CD14-positive monocyte (primary cell): ENCODE measurements around the gene CSRP1. TPM values are rescaled to one million over a fixed set of nuclear protein-coding genes. Genes with fewer than 3 reads are reported as not detected.

Experiments used
- DNase-seq, 3 donors: peaks; one replicate each; pipeline ENCODE4 v3.0.0-alpha.2; 2011 to 2022
- H2AFZ ChIP-seq: 2 replicates; pipeline ENCODE4 v1.6.0; 2012; ENCODE audit warnings: mild to moderate bottlenecking, low read depth, low read length, inconsistent platforms; ENCODE audit not compliant: insufficient read depth, poor library complexity, severe bottlenecking
- H3K27ac ChIP-seq, 2 donors: 1 replicate in 1 of 2; 2 replicates in 1 of 2; pipeline ENCODE4 v1.5.1; 2012 to 2013; ENCODE audit warnings: low read length in 2 of 2, control low read depth in 1 of 2, inconsistent platforms in 1 of 2, low read depth in 1 of 2, mild to moderate bottlenecking in 1 of 2
- H3K27me3 ChIP-seq, 2 donors: one replicate each; pipeline versions ENCODE4 v1.6.0 to v1.6.1; 2011 to 2013; ENCODE audit warnings: low read length in 2 of 2; ENCODE audit not compliant: control insufficient read depth in 2 of 2, insufficient read depth in 2 of 2
- H3K36me3 ChIP-seq, 2 donors: replicated peaks in 1 of 2; 1 replicate in 1 of 2; 2 replicates in 1 of 2; pipeline versions ENCODE4 v1.5.1 to v1.6.1; 2012 to 2013; ENCODE audit warnings: low read length in 2 of 2, control low read depth in 1 of 2, inconsistent platforms in 1 of 2, mild to moderate bottlenecking in 1 of 2; ENCODE audit not compliant: insufficient read depth in 2 of 2, control insufficient read depth in 1 of 2
- H3K4me1 ChIP-seq, 2 donors: 1 replicate in 1 of 2; 2 replicates in 1 of 2; pipeline versions ENCODE4 v1.5.1 to v1.6.1; 2012 to 2013; ENCODE audit warnings: low read length in 2 of 2, control low read depth in 1 of 2, inconsistent platforms in 1 of 2, mild to moderate bottlenecking in 1 of 2, moderate library complexity in 1 of 2; ENCODE audit not compliant: insufficient read depth in 2 of 2, control insufficient read depth in 1 of 2
- H3K4me2 ChIP-seq: replicated peaks from 2 replicates; pipeline ENCODE3; 2012; ENCODE audit warnings: low read length, moderate library complexity, mild to moderate bottlenecking; ENCODE audit not compliant: poor library complexity, severe bottlenecking; ENCODE audit errors: extremely low read depth
- H3K4me3 ChIP-seq, 3 experiments: fragments of 200-600 bp in 1 of 3; sonication (generic) in 1 of 3; replicated peaks in 1 of 3; 1 replicate in 2 of 3; 2 replicates in 1 of 3; pipeline ENCODE4 v1.5.1; 2011 to 2013; ENCODE audit warnings: low read length in 3 of 3, mild to moderate bottlenecking in 3 of 3, control low read depth in 2 of 3, low read depth in 2 of 3, inconsistent platforms in 1 of 3, moderate library complexity in 1 of 3
- H3K79me2 ChIP-seq: 2 replicates; pipeline ENCODE4 v1.6.0; 2012; ENCODE audit warnings: mild to moderate bottlenecking, control low read depth, inconsistent platforms, low read length, moderate library complexity; ENCODE audit not compliant: insufficient read depth
- H3K9ac ChIP-seq: 2 replicates; pipeline ENCODE4 v1.6.0; 2017; ENCODE audit warnings: low read length, mild to moderate bottlenecking; ENCODE audit not compliant: insufficient read depth, poor library complexity, severe bottlenecking
- H3K9me3 ChIP-seq, 2 donors: replicated peaks in 1 of 2; 1 replicate in 1 of 2; 2 replicates in 1 of 2; pipeline versions ENCODE4 v1.5.1 to v1.6.1; 2012 to 2013; ENCODE audit warnings: low read length in 2 of 2, control low read depth in 1 of 2; ENCODE audit not compliant: control insufficient read depth in 1 of 2, insufficient read depth in 1 of 2
- H4K20me1 ChIP-seq: 2 replicates; pipeline ENCODE4 v1.6.0; 2012; ENCODE audit warnings: mild to moderate bottlenecking, low read length, control low read depth, moderate library complexity; ENCODE audit not compliant: insufficient read depth
- H3K27ac Mint-ChIP-seq, 7 donors: one replicate each; pipeline ENCODE4 v1.8.0; 2020; ENCODE audit warnings: mild to moderate bottlenecking in 7 of 7, mixed read lengths in 7 of 7, moderate library complexity in 6 of 7, inconsistent platforms in 2 of 7
- H3K27me3 Mint-ChIP-seq, 3 donors: one replicate each; pipeline ENCODE4 v1.8.0; 2021 to 2022; ENCODE audit warnings: low read depth in 3 of 3, mild to moderate bottlenecking in 3 of 3, mixed read lengths in 3 of 3, moderate library complexity in 3 of 3, inconsistent platforms in 1 of 3
- H3K36me3 Mint-ChIP-seq, 2 donors: one replicate each; pipeline ENCODE4 v1.8.0; 2020; ENCODE audit warnings: mixed read lengths in 2 of 2, inconsistent platforms in 1 of 2, mild to moderate bottlenecking in 1 of 2
- H3K4me1 Mint-ChIP-seq: one replicate; pipeline ENCODE4 v1.8.0; 2020; ENCODE audit warnings: mild to moderate bottlenecking, mixed read lengths
- H3K4me3 Mint-ChIP-seq, 2 donors: one replicate each; pipeline ENCODE4 v1.8.0; 2020; ENCODE audit warnings: mild to moderate bottlenecking in 2 of 2, mixed read lengths in 2 of 2, moderate library complexity in 1 of 2
- H3K9me3 Mint-ChIP-seq, 7 donors: one replicate each; pipeline ENCODE4 v1.8.0; 2020 to 2022; ENCODE audit warnings: mixed read lengths in 7 of 7, mild to moderate bottlenecking in 6 of 7, moderate library complexity in 6 of 7, inconsistent platforms in 2 of 7
- WGBS: methylation state at CpG from one replicate; pipeline ENCODE4 v1.1.5; 2013; ENCODE audit warnings: missing lambda C conversion rate; ENCODE audit not compliant: insufficient coverage; 5-methylcytosine and 5-hydroxymethylcytosine counted together
- intact Hi-C, 2 donors: fragments of 100-400 bp; cut with micrococcal nuclease; formaldehyde crosslinking; loops; one replicate each; pipeline versions ENCODE4 v1.15.0 to v1.15.1; 2023
- polyA plus RNA-seq, 3 donors: library from polyadenylated mRNA; depleted of rRNA in 1 of 3; unstranded in 2 of 3; stranded (reverse) in 1 of 3; fragments of 300-500 nt in 2 of 3; fragments of >200 nt in 1 of 3; fragmentation: Illumina TruSeq in 2 of 3; gene quantifications; 1 replicate in 2 of 3; 2 replicates in 1 of 3; pipeline ENCODE4 v1.2.3, GENCODE V29; 2012 to 2021
- TF ChIP-seq, protein P1 (sequence below): fragments of 200-600 bp; IDR thresholded peaks from one replicate; pipeline ENCODE4 v1.8.0; 2022; ENCODE audit warnings: antibody characterized with exemption, mild to moderate bottlenecking

The CSRP1 gene
- polyA plus RNA-seq, 3 donors: 87.4 to 111 (median 98.8) TPM

GRCh38 chr1:201509601-201510374 lies 2.9 kb upstream of the CSRP1 start:
- H3K9ac ChIP-seq: no peak overlapping the region
- no peak overlapping the region for H3K4me3 Mint-ChIP-seq
- H3K9me3 ChIP-seq: no peaks in the 10 kb centered on the region
- TF ChIP-seq, protein P1, sequence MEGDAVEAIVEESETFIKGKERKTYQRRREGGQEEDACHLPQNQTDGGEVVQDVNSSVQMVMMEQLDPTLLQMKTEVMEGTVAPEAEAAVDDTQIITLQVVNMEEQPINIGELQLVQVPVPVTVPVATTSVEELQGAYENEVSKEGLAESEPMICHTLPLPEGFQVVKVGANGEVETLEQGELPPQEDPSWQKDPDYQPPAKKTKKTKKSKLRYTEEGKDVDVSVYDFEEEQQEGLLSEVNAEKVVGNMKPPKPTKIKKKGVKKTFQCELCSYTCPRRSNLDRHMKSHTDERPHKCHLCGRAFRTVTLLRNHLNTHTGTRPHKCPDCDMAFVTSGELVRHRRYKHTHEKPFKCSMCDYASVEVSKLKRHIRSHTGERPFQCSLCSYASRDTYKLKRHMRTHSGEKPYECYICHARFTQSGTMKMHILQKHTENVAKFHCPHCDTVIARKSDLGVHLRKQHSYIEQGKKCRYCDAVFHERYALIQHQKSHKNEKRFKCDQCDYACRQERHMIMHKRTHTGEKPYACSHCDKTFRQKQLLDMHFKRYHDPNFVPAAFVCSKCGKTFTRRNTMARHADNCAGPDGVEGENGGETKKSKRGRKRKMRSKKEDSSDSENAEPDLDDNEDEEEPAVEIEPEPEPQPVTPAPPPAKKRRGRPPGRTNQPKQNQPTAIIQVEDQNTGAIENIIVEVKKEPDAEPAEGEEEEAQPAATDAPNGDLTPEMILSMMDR: no peak
- WGBS: no CpG with 5 or more reads among the region's 2 CpGs
- intact Hi-C loops: loop anchor here in 1 of 2 donors (5.0 kb wide), 1 partner anchor 62 kb away; no protein-coding TSS in a partner anchor
- no peak for DNase-seq
- peaks cover 54% of the 10 kb centered on the region for H3K4me1 Mint-ChIP-seq
- H3K27me3 ChIP-seq: no peaks in the 10 kb centered on the region
- no peaks in the 10 kb centered on the region for H3K9me3 Mint-ChIP-seq
- no peak overlapping the region for H3K4me2 ChIP-seq
- peaks cover 21% of the 10 kb centered on the region for H3K79me2 ChIP-seq
- H3K27me3 Mint-ChIP-seq: peaks cover 0 to 1% (median 0%) of the 10 kb centered on the region in 3 donors
- H4K20me1 ChIP-seq: peaks cover 11% of the 10 kb centered on the region
- H2AFZ ChIP-seq: no peak overlapping the region
- no peak overlapping the region for H3K4me3 ChIP-seq
- peaks cover 6 to 7% of the 10 kb centered on the region in 2 donors for H3K36me3 Mint-ChIP-seq
- no peaks in the 10 kb centered on the region for H3K36me3 ChIP-seq
- H3K27ac Mint-ChIP-seq: peak overlapping the region in 1 of 7 donors; percentile 25
- H3K4me1 ChIP-seq: peaks cover 44 to 60% of the 10 kb centered on the region in 2 donors
- H3K27ac ChIP-seq: no peak overlapping the region

- Histone ChIP-seq H3K4me1 (peaks cover 49 to 63% of the 10 kb centered on the region in 2 donors), H2AFZ (no peak overlapping the region), H3K4me2 (no peak overlapping the region), H3K9ac (no peak overlapping the region), H4K20me1 (peaks cover 20% of the 10 kb centered on the region), H3K9me3 (no peaks in the 10 kb centered on the region), H3K79me2 (peaks cover 30% of the 10 kb centered on the region), H3K27me3 (no peaks in the 10 kb centered on the region), H3K4me3 (no peak overlapping the region), H3K27ac (no peak overlapping the region), H3K36me3 (no peaks in the 10 kb centered on the region)
- H3K36me3 Mint-ChIP-seq: peaks cover under 1 to 5% of the 10 kb centered on the region in 2 donors
- no peak for DNase-seq
- no peak overlapping the region for H3K4me3 Mint-ChIP-seq
- H3K4me1 Mint-ChIP-seq: peaks cover 61% of the 10 kb centered on the region
- no peak overlapping the region for H3K27ac Mint-ChIP-seq
- TF ChIP-seq, protein P1: no peak
- H3K9me3 Mint-ChIP-seq: no peaks in the 10 kb centered on the region
- intact Hi-C loops: no loop called here
- WGBS: no CpG with 5 or more reads among the region's 2 CpGs
- H3K27me3 Mint-ChIP-seq: peaks cover 0 to 1% (median 0%) of the 10 kb centered on the region in 3 donors
Observed at GRCh38 chr1:201508809-201509208, 1.9 kb upstream of the CSRP1 start.
